ENCODE measurements around the gene WDR90.

WDR90 gene

GRCh38 chr16:648781-649589, at the start of gene WDR90:
Gene WDR90, plus strand, starts transcription at chr16:649365. Its CDS starts 52 bp downstream, at chr16:649417.
- DNase-seq (ENCODE audit: low spot score), result peak; percentile 95

DNA sequence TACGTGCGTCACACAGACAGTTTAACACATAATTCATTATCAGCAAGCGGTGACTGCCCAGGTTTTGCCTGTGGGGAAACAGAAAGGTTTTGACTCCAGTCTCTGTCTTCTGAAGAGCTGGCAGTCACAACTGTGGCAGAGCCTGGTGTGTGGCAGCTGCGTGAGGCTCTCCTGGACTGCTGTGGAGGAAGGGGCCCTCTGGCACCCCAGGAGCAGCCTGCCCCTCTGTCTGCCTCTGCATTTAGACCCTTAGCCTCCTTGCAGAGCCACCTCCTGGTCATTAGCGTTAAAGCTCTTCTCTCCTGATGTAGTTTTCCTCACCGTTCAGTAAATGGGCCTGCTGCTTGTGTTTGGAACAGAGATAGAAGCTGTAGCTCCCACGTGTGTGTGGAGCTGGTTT, 48.4 kb upstream of the WDR90 start:
- DNase-seq (ENCODE audit: low spot score), result no peak

DNA sequence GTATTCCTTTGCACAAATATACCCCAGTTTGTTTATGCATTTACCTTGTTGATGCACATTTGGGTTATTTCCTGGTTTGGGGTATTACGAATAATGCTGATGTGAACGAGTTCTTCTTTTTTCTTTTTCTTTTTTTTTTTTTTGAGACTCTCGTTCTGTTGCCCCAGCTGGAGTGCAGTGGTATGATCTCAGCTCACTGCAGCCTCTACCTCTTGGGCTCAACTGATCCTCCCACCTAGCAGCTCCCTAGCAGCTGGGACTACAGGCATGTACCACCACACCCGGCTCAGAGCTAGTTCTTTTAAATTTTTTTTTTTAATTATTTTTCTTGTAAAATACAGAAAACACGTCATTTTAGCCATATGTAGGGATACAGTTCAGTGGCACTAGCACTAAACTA, 45.2 kb upstream of the WDR90 start:
- no peak for DNase-seq (ENCODE audit: low spot score)

DNA sequence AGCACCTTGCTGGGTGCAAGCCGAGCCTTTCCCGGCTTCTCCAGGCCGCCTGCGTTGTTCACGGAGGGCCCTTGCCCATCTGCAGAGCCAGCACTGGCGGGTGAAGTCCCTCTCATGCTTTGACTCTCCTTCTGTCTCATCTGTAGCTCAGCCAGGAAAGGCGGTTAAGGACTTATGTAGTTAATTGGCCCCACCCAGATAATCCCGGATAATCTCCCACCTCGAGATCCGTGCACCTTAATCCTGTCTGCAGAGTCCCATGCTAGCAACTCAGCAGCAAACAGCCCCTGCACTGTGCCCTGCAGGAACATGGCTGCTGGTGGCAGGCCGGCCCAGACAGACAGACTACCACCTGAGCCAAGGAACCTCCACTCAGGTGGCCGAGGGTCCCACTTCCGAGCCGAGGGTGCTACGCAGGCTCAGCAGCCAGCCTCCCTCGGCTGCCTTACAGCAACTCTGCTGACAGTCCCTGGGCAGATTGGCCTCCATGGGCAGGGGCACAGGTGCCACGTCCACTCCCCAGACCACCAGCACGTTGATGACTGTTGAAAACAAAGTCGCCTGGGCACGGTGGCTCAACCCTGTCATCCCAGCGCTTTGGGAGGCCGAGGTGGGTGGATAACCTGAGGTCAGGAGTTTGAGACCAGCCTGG, 42.4 kb upstream of the WDR90 start:
- DNase-seq (ENCODE audit: low spot score), result no peak

DNA sequence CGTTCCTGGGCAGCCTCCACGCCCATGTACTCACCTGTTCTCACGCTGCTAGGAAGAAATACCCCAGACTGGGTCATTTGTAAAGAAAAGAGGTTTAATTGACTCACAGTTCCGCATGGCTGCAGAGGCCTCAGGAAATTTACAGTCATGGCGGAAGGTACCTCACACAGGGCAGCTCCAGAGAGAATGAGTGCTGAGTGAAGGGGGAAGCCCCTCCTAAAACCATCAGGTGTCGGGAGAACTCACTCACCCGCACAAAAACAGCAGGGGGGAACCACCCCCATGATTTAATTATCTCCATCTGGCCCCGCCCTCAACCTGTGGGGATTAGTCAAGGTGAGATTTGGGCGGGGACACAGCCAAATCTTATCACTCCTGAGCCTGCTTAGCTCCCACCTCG, 41.1 kb upstream of the WDR90 start:
- no peak for DNase-seq (ENCODE audit: low spot score)

DNA sequence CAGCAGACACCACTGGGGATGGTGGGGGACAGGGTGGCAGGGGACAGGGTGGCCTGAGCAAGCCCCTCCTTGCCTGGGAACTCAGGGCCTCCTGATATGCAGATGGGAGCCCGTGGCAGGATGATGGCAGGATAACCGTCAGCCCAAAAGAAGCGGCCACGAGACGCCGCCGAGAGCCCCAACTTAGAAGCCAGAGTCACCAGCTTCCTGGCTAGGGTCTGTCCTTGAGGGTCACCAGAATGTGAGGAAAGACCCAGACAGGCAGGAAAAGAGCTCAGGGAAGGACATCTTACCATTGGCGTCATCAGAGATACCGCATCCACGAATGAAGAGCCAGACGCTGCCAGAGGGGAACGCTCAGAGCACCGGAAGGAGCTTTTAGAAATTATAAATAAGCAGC, 39.8 kb upstream of the WDR90 start:
- no peak for DNase-seq (ENCODE audit: low spot score)

DNA sequence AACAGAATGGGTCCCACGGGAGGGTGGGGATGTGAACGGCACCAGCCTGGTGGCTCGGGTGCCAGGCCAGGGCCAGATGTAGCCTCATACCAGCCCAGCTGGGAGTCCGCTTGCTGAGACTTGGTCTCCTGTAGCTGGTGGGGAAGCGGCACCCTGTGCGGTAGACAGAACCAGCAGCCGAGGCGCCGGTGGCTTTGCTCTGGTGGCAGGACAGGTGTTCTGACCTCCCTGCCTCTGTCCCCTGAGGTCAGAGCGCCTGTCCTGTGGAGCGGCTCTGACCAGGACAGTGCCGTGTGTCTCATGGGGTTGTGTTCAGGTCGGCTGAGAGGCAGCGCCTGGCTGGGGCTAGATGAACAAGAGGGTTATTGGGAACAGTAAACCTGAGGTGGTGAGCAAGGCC, 39.2 kb upstream of the WDR90 start:
- DNase-seq (ENCODE audit: low spot score), result no peak

DNA sequence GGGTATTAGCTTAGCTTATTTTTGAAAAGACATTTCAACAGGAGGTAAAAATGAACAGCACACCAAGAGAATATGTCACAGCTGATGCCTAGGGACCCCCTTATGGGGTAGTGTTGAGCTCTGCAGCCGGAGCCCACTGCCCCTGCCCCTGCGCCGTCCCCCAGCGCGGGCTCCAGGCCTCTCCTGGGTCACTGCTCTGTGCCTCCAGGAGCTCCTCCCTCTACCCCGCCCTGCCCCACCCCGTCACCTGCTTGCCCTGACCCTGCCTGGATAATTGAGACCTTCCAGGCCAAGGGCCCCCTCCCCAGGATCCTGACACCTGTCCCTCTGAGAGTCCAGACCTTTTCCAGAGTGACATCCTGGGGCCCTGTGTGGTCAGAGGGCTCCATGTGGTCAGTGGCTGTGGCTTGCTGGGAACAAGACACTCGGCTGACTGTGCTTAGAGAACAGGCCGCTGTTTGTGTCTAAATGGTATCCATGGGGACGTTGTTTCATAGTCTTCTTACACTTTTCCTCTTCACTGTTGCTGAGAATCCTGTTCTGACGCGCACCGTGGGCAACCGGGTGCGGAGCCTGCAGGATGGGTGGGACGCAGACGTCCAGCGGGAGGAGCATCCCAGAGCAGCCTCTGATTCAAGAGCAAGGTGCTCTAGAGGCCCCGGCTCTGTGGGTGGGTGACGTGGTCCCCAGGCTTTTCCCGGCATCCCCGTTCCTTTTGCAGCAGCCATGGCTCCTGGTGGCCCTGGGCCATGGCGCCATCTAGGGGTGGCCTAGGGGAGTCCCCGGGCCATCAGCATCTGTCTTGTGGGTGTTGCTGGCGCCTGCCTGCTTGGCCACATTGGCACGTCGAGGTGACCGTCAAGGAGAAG, 38.4 kb upstream of the WDR90 start:
- no peak for DNase-seq (ENCODE audit: low spot score)

- no peak for DNase-seq (ENCODE audit: low spot score)
These were observed 34.0 kb upstream of the WDR90 start for GRCh38 chr16:615122-615521.

GRCh38 chr16:616733-617586, 32.2 kb upstream of the WDR90 start:
- no peak for DNase-seq (ENCODE audit: low spot score)

DNA sequence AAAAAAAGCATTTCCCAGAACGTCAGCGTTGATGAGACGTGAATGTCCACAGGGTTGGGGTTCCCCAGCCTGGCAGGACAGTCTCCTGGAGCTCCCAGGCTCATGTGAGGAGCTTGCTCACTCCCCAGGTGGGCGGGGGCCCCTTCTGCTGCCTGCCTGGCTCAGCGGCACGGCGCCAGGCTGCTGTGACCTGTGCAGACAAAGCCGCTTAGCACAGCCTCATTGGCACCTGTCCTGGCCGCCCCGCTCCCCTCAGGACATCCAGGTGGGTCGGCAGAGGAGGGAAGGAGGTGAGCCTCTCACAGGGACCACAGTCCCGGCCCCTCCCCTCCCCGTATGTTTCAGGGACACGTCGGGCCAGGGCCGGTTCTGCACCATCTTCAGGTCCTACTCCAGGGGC, 31.3 kb upstream of the WDR90 start:
- DNase-seq (ENCODE audit: low spot score), result no peak

DNA sequence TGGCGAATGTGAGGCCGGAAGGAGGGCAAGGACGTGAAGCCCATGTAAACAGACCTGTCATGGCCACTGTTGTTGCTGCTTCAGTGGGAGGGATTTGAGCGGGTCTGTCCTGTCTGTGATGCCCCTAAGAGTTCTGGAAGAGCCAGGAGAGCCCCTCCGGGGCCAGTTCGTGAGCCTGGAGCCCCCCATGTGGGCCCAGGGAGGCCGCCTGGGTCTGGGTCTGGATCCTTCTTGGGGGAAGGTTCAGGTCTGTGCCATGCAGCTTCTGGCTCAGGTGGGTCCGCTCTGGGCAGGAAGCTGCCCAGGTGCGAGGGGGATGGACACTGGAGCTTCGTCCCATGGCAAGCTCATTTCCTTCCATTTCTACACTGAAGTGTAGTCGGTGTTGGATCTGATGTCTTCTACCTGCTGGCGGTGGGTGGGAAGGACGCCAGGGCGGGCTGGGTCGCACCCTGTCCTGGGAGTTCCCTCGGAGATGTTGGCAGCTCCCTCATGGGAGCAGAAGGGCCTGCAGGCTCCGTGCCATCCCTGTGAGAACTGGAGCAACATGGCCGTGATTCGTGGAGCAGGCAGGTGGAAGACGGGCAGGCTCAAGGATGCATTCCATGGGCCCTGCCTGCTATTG, 29.6 kb upstream of the WDR90 start:
- no peak for DNase-seq (ENCODE audit: low spot score)

DNA sequence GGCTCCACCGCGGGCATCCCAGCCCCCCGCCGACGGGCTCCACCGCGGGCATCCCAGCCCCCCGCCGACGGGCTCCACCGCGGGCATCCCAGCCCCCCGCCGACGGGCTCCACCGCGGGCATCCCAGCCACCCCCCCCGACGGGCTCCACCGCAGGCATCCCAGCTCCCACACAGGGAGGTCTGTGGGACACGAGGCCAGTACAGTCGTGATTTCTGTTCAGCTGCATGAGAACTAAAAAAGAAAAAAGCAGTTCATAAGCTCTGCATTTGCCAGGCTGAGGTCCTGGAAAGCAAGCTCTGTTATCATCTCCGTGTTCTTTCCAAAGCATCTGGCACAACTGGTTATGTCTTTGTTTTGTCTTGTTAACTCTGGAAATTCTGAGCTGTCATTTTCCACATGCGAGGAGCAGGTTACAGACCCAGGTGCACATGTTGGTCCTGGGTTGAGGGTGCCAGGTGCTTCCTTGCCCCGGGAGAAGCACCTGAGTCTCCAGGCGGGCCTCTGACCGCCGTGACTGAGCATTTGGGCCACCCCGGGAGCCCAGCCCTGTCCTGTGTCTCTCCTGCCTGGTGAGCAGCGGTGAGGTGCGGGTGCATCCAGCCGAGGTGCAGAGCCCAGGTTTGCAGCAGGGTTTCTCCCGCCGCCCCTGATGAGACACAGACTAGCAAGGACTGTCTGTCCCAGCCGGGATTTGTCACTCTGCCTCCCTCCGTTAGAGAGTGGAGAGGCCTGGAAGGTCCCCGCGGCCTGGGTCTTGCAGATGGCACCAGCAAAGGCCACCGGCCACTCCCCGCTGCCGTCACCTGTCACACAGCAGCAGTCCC, 28.3 kb upstream of the WDR90 start:
- DNase-seq (ENCODE audit: low spot score), result no peak

GRCh38 chr16:621526-622105, 27.5 kb upstream of the WDR90 start:
- no peak for DNase-seq (ENCODE audit: low spot score)

- DNase-seq (ENCODE audit: low spot score), result no peak
These were observed 26.3 kb upstream of the WDR90 start for GRCh38 chr16:622920-623280.

DNA sequence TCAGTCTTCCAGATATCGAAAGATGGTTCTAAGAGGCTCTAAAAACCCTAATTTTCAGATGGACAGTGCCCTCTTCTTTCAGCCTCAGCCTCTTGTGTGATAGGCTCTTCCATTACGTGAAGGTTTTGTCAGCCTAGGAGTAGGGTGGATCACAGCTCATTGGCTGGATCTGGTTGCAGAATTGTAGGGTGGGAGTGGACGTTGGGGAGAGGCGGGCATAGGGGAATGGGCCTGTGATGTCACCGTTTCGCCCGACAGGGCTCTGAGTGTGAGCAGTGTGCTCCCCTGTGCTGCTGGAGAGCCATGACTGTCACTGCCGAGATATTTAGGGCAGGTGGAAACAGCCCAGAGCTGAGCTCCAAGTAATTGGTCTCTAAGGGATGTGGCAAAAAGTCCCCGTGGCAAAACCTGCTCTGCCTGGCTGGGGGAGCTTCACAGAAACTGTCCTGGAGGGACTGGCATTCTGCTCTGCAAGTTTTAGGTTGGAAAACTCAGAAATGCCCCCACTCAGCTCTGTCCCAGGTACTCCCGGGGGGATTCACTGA, 24.6 kb upstream of the WDR90 start:
- no peak for DNase-seq (ENCODE audit: low spot score)

- DNase-seq (ENCODE audit: low spot score), result no peak
These were observed 23.8 kb upstream of the WDR90 start for GRCh38 chr16:625117-625976.

- DNase-seq (ENCODE audit: low spot score), result no peak
These were observed 23.0 kb upstream of the WDR90 start for GRCh38 chr16:625977-626765.
